ENCODE results near the gene RANBP1.

Gene RANBP1

DNA sequence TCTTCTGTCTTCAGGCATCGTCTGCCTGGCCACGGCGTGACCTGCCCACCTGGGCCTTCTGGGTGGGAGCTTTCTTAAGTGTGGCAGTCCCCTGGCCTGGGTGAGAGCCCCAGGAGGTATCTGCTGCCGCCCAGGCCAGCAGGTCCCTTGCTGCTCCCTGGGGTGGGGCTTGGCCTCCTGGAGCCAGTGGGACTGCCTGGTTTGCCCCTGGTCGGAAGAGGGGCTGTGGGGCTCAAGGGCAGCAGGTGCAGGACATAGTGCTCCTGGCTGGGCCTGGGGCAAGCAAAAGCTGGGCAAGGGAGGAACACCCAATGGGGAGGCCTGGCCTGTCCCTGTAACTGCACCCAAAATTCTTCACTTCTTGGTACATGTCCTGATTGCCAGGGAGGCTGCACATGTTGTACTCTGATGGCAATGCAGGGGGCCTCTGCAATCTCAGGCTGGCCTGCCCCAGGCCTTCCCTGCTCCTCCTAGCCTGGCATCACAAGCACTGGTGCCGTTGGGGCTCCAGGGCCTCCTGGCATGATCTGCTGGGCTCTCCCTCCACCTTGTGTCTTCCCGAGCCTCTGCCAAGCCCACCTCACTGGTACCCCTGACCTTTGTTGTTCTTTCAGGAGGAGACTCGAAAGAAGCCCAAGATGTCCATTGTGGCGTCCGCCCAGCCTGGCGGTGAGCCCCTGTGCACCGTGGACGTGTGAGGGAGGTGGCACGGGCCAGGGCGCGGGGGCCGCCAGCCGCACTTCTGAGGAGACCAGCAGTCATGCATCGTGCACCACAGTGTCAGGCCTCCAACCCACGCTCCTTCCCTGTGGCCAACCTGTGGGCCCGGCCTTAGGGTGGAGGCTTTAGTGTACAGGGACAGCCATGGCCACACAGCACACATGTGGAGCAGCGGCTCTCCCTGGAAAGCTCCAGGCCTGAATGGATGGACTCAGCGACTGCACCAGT lies 6.2 kb upstream of the RANBP1 start:
- no peak overlapping the region for H3K4me3 ChIP-seq (ENCODE audit: low read depth, low read length)
- no peak for DNase-seq (ENCODE audit: low read depth)
- TF ChIP-seq, protein P1, sequence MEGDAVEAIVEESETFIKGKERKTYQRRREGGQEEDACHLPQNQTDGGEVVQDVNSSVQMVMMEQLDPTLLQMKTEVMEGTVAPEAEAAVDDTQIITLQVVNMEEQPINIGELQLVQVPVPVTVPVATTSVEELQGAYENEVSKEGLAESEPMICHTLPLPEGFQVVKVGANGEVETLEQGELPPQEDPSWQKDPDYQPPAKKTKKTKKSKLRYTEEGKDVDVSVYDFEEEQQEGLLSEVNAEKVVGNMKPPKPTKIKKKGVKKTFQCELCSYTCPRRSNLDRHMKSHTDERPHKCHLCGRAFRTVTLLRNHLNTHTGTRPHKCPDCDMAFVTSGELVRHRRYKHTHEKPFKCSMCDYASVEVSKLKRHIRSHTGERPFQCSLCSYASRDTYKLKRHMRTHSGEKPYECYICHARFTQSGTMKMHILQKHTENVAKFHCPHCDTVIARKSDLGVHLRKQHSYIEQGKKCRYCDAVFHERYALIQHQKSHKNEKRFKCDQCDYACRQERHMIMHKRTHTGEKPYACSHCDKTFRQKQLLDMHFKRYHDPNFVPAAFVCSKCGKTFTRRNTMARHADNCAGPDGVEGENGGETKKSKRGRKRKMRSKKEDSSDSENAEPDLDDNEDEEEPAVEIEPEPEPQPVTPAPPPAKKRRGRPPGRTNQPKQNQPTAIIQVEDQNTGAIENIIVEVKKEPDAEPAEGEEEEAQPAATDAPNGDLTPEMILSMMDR (IDR thresholded peaks at IDR 0.05; ENCODE audit: low read depth, low read length, missing control alignments) = no peak

DNA sequence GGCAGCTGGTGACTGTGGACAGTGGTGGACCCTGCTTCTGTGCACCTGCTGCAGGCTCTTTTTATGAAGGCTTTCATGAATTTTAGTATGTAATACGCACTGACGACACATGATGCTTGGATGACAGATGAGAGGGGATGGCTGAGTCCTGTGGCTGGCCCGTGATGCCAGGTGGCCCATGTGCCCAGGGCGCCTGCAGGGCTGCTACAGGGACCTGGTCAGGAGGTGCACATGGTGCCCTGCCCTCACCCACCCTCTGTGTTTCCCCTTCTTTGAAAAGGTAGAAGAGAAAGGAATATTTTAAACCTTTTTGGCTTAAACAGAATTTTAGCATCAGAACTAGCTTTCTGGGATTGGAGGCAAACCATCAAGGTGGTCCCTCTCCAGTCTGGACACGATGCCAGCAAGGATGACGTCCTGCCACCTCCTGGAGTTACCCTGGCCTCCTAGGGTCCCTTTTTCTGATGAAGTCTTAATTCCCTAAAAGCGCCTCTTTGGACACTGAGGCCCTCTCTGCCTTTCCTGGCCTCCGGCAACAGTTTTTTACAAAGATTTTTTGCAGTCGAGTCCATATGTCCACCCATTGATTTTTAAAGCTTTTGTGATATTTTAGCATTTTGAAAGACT lies 5.4 kb upstream of the RANBP1 start:
- DNase-seq (ENCODE audit: low read depth) = no peak
- no peak overlapping the region for H3K4me3 ChIP-seq (ENCODE audit: low read depth, low read length)
- TF ChIP-seq, protein P1 (IDR thresholded peaks at IDR 0.05; ENCODE audit: low read depth, low read length, missing control alignments) = no peak

DNA sequence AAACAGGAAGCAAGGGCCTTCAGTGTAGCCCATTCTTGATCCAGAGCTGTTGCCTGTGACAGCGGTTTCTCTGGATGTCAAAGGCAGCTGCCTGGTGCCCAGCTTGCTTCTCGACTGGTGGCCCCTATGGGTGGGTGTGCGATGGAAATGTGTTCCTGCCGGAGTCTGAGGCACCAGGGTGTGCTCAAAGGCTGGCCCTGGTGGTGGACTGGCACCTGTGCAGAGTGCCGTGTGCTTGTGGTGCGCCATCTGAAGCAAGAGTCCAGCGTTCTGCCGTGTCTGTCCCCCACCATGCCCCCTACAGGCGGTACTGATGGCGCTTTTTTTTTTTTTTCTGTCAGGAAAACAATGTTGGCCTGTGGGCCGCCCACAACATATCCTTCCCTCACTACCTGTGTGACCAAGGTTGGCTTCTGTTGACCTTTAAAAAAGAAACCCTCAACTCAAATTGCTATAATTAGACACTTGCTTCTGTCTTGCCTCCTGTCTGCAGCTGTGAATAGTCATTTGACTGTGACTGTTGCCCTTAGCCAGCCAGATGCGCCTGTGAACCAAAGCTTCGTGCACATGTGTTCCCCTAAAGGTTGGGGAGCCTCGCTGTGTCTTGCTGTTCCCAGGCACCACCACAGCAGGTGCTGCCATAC lies 4.7 kb upstream of the RANBP1 start:
- no peak for DNase-seq (ENCODE audit: low read depth)
- TF ChIP-seq, protein P1 (IDR thresholded peaks at IDR 0.05; ENCODE audit: low read depth, low read length, missing control alignments) = peak; percentile 58
- H3K4me3 ChIP-seq (ENCODE audit: low read depth, low read length) = no peak overlapping the region

DNA sequence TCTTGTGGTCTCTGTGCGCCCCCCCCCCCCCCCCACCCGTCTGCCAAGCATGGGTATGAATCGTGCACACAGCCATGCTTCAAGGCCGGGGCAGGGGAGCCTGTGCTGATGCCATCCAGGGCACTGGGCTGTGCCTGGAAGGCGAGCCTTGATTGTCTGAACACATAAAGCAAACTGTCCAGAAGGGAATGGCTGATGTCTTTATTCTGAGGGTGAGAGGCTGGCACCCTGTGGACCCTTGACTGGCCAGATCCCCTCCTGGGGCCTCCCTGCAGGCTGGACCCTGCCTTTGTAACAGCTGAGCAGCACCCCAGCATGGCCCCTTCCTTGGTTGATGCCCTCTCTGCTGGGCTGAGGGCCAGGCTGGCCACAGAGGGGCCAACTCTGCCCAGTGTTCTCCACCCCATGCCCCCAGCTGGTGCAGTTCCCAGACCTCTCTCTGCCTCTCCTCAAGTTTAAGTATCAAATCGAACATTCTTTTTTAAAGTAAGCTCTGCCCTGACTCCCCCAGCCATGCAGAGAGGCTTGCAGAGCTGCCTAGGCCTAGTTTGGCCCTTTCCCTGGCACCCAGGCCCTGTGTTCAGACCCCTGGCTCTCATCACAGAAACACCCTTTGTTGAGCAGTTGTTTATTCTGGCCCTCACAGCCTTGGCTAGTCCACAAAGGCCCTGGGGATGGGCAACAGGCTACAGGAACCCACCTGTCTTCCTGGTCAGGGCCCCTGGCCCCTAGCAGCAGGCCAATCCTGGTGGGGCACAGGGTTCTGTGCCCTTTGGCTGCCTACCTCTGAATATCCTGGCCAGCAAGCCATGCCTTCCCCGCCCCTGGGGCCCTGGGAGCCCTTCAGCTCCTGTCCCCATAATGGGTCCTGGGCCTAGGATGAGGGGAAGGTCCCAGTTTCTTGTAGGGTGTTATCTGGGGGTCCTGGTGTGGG lies 3.9 kb upstream of the RANBP1 start:
- TF ChIP-seq, protein P1 (IDR thresholded peaks at IDR 0.05; ENCODE audit: low read depth, low read length, missing control alignments) = no peak

DNA sequence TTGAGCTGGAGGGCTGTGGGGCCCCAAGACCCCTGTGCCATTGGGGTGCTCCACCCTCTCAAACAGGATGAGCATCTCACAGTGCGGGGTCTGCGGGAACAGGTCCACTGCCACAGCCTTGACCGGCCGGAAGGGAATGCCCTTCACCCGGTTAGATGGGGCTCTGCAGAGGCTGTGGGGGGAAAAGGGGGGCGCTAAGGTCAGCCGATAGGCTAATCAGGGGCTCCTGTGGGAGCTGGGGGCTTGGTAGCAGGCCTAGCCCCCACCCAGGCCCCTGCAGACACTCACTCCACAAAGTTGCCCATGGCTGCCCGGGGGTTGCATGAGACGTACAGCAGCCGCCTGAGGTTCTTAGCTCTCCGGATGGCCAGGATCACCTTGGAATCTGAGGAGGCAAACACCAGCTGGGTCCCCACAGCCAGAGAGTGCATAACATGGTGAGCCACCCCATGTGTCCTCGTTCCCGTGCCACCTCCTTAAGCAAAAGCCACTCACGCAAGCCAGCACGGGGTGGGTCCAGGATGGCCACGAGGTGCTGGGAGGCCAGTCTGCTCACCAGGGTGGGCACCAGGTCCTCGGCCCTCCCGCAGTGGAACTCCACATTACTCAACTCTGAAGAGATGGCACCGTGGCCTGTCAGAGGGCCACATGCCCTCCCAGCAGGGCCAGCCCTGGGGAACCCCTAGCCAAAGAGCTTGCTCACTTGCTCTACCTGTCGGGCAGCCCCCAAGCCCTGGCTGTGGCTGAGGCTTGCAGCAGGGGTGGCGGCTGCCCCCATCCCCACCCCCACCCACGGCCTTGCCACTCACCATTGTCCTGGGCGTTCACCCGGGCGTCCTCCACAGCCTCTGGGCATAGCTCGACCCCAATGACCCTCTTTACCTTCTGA lies 3.0 kb upstream of the RANBP1 start:
- DNase-seq (ENCODE audit: low read depth) = no peak
- TF ChIP-seq, protein P1 (IDR thresholded peaks at IDR 0.05; ENCODE audit: low read depth, low read length, missing control alignments) = no peak
- H3K4me3 ChIP-seq (ENCODE audit: low read depth, low read length) = no peak overlapping the region

More for the DNA sequence above, 3.9 kb upstream of the RANBP1 start:
- DNase-seq (ENCODE audit: low read depth) = no peak
- H3K4me3 ChIP-seq (ENCODE audit: low read depth, low read length) = no peak overlapping the region
